KBM-7 (cell line): Measurements from ENCODE around the gene CCNJL.
A peak's percentile ranks its signal among the peaks of the same experiment; 100 is the strongest.
"Not testable (repeated sequence)": the region's sequence is repeated elsewhere in the genome, so short reads cannot be mapped to it uniquely, and the experiment has no call there.

Source experiments
- DNase-seq: peaks from one replicate; pipeline ENCODE4 v3.0.0-alpha.2; 2015
- in situ Hi-C: fragments of 300-500 bp; cut with MboI; formaldehyde crosslinking; loops from 2 replicates; pipeline ENCODE4 v1.14.3; 2020; ENCODE audit warnings: low sequenced_read_pairs, low pct_unique_long_range_greater_than_20kb, mixed read lengths

The CCNJL gene

DNA sequence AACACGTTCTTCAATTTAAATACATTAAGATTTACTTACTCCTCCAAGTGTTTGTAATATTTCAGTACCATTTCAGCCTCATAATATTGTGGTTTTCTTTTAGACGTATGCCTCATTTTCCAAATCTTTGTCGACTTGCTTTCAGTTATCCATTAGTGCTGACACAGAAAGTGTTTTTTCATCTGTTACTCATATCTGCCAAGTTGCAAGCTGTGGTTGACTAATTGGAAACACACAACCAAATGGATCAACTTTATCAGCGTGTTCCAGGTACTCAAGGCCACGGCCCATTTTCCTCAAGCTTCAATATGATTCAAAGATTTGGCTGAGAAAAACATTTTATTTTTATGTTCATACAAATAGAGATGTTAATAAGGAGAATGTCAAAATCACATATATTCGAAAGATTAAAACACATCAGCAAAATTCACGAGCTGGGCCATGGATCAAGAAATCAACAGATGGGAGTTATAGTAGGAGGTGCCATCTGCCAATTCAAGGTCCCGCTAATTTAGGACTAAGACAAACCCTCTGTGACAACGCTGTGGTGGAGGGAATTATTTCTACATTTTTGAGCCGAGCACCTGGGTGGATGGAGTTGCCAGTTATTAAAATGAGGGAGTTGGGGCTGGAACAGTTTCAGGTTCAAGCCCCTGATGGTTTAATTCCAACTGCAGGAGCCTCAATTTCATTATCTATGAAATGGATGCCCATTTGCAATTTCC lies 27.2 kb upstream of the CCNJL start:
- no peak for DNase-seq
- in situ Hi-C loops = no loop called here

DNA sequence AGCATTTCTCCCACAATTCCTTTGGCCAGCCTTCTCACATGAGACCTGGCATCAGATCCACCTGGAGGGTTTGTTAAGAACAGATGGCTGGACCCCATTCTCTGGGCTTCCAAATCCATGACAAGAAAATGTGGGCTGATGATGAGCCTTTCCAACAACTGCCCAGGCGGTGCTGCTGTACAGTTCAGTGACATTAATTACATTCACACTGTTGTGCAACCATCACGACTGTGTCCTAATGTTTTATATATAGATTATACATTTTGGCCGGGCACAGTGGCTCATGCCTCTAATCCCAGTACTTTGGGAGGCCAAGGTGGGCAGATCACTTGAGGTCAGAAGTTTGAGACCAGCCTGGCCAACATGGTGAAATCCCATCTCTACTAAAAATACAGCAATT lies 22.4 kb upstream of the CCNJL start:
- in situ Hi-C loops, DNase-seq: not testable (repeated sequence)

DNA sequence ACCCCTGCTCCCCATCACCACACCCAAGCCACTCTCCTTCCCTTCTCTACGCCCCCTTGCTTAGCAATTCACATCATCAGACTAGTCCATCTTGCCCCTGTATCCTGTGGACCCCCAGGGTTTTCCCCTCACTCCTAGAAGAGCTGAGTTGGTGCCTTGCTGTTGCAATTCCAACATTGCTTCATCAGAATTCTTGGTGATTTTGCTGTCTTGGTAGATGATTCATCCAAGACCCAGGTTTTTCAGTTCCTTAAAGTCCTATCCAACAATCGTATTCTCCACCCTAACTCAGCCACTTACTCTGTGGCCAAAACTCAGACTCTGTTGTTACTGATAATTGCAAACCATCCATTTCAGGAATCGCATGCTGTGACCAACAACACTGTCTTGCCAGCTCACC lies 21.4 kb upstream of the CCNJL start:
- in situ Hi-C loops = no loop called here
- DNase-seq = no peak

DNA sequence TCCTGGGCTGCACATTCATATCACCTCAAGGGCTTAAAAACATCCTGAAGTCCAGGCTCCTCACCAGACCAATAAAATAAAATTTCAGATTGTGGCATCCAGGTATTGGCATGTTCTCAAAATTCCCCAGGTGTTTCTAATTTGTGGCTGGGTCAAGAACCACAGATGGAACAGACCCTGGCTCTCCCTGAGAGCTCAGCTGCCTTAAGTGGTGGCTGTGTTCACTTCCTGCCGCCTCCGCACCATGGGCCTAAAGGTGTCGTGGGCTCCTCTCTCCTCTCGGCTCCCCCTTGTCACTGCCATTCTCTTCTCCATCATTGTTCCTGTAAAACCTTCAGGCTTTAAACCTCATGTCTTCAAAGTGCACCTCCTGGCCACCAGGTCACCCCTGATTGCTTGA lies 17.8 kb upstream of the CCNJL start:
- no peak for DNase-seq
- in situ Hi-C loops = no loop called here

DNA sequence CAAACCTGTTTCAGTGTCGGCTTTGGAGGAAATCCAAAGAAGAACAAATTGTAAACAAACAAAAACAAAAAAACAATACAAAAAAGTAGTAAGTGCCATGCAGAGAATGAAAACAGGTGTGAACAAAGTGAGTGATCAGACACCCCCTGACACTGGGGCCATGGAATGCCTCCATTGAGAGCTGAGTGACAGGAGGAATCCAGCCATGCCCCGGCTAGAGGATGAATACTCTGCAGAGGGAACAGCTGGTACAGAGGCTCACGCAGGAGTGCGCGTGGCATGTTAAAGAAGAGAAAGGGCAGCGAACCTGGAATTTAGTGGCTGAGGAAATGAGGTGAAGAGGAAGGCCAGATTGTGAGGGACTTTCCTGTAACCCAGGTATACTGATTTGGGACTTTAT lies 15.5 kb upstream of the CCNJL start:
- in situ Hi-C loops = no loop called here
- no peak for DNase-seq

DNA sequence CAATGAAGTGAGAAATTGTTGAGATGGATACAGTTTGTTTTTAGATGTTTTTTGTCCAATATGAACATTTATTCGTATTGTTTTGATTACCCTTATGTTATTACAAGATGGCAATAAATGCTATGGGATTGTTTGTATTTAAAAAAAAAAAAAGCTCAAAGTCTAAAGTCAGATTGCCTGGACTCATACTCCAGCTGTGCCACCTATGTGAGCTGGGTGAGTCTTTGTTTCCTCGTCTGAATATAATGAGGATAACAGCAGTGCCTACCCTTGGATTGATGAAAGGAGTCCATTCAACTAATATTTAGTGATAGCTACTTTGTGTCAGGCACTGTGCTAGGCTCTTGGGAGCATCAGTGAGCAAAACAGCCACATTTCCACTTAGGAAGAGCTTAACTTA lies 14.6 kb upstream of the CCNJL start:
- no peak for DNase-seq
- in situ Hi-C loops = no loop called here

DNA sequence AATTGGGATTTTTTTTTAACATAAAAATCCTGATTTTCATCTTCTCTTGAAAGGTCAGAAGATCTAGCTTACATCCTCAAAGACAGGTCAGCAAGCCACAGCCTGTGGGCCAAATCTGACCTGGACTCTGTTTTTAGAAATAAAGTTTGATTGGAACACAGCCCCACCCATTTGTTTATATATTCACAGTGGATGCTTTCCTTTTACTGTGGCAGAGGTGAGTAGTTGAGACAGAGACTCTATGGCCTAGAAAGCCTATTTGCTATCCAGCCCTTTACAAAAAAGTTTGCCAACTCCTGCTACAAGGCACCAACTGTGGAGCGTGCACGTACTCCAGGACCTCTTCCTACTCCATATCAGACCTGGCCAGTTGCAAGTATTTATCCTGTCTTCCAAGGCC lies 13.4 kb upstream of the CCNJL start:
- in situ Hi-C loops = no loop called here
- no peak for DNase-seq

DNA sequence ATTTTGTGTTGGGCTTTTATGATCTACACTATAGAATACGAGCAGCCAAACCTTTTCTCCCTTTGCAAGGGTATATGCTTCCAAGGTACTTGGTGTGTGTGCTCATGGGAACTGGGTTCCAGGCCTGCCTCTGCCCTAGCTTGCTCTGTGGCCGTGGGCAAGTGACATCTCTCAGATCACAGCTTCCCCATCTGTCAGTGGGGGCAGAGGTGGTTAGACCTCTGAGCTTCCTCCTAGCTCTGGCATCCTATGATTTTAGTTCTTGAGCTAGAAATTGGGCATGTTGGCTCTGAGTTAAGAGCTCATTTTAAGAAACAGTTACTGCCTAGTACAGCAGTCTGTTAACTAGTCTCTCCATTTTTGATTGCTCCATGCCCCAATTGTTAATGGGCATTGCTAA lies 12.5 kb upstream of the CCNJL start:
- in situ Hi-C loops = no loop called here
- peak; percentile 37 for DNase-seq

DNA sequence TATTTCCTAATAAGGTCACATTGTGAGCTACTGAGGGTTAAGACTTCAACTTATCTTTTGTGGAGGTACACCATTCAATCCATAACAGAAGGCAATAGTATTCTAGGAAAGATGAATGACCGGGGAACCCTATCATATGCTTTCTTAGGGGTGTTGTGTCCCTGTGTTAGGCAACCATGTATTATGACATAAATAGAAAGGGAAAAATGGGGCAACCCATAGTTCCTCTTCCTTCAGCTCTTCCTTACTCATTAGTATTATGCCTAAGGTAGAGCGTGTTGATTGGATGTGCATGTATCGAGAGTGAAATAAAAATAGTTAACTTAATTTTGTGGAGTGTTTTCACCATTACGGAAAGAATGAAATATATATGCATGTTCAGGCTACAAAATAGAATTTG lies 6.0 kb upstream of the CCNJL start:
- no peak for DNase-seq
- in situ Hi-C loops = no loop called here

DNA sequence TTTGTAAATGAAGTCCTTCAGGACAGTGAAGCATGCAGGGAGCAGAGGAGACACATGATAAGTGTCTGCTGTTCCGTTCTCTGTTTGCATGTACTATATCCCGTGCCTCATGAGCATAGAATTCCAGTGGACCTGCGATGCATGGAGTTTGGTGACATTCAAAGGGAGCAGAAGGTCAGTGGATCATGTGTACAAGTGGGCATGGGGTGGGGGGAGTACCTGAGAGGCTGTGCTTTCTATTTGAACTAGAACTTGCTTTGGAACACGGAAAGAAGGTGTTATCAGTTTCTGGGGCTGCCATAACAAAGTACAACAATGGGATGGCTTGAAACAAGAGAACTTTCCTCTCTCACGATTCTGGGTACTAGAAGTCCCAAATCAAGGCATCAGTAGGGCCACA lies 5.1 kb upstream of the CCNJL start:
- DNase-seq = no peak
- in situ Hi-C loops = no loop called here

DNA sequence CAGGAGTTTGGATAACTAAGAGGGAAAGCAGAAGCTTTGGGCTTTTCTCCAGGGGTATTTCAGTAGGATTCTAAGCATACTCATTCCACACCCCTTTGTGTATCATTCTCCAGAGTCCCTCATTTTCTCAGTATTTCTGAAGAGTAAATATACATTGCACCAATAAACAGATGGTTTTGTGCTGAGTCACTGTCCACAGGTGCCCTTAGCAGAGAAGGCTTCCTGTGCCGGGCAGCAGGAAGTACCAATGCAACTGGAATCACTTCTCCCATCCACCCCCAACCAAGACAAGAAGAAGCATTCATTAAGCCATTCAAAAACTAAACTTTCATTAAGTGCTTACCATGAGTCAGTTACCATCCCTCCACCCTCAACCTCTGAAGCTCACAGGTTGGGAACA lies 3.6 kb upstream of the CCNJL start:
- no peak for DNase-seq
- in situ Hi-C loops = no loop called here

DNA sequence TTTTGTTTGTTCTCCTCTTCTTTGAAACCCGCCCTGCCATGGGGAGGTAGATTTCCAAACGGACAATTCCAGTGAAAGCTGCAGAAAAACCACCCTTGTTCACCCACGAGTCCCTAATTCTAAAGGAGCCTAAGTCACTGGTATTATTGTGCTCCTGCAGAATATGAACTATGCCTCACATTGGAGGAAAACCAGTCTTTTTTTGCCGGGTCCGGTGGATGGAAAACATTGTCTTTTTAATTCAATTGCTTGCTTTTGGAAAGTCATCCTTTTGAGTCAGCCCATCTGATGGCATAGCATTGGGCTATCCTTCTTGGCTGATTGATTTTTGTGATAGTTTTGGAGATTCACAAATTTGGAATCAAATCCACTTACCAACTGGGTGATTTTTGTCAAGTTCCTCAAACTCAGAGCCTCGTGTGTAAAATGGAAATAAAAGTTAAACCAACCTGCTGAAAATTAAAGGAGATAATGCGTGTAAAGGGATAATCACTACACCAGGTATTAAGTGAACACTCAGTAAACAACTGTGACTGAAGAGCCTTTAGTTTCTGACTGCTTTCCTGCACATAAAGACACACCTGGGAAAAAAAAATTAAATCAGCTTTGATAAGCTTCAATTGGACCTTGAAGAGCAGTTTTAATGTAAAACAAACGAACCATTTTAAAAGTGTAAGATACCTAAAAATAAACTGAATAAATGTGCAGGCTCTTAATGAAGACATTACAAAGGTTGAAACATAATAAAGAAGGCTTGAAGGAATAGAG lies 780 bp upstream of the CCNJL start:
- DNase-seq = no peak
- in situ Hi-C loops = no loop called here

DNA sequence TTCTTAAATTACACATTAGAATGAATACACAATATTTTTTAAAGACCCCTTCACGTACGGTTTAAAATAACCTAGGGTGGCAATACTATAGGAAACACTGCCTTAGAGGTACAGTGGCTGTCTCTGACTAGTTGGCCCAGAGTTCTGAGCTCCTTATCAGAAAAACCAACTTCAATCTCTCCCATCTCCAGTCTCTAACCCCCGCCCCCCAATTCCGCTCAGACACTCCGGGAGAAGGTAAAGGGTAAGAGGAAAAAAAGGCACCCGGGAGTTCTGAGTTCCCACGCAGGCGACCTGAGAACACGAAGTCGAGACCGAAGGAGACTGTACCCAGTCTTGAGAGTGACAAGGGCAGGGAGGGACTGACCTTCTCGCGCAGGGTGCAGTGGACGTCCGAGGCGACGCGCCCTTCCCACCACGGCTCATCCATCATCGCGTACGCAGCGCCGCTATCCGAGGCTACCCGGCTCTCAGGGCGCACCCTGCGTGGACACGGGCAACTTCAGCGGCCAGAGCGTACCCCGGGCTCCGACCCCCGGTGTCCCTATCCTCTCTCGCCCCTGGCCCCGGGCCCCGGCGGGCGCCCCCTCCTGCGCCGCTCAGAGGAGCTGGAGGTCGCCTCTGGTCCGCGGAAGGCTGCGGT lies 752 bp downstream of the CCNJL start:
- in situ Hi-C loops = no loop called here
- DNase-seq = peak; percentile 4

DNA sequence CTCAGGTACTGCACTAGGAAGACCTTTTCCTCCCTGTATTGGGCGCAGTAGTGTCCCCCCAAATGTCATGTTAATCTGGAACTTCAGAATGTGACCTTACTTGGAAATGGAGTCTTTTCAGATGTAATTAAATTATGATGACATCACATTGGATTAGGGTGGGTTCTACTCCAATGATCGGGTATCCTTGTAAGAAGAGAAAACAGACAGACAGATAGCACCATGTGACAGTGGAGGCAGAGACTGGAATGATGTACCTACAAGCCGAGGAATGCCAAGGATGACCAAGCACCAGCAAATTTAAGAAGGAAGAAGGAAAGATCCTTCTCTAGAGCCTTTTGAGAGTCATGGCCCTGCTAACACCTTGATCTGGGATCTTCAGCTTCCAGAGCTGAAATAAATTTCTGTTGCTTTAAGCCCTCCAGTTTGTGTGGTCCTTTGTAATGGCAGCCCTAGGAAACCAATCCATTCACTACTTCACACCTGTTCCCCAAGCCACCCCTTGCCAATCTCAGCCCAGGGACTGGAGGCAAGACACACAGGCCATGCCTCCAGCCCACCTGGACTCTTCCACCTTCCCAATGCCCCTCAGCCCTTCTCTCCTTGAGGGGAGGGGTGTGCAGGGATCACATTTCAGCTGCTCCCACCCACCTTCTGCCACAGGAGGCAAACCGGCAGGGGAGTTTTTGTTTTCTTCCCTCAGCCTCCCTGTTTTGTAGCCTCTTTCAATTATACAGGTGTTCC lies 1.6 kb downstream of the CCNJL start:
- in situ Hi-C loops = no loop called here
- no peak for DNase-seq

DNA sequence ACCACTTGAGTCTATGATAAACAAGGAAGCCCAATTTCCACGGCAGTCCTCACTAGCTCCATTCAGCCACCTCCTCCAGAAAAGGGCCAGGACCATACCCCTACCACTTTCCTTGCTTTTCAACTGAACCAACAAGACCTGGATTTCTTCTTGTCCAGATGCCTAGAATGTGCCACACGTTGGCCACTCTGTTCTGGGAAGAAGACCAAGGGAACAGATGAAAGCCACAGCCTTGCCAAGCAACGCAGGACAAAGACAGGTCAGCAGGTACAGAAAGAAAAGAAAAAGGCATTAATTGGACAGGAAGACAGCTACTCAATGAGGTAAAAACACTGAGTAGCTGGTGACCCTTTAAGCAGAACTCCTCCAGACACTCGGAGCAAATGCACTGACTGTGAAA lies 2.2 kb downstream of the CCNJL start:
- in situ Hi-C loops = no loop called here
- no peak for DNase-seq

DNA sequence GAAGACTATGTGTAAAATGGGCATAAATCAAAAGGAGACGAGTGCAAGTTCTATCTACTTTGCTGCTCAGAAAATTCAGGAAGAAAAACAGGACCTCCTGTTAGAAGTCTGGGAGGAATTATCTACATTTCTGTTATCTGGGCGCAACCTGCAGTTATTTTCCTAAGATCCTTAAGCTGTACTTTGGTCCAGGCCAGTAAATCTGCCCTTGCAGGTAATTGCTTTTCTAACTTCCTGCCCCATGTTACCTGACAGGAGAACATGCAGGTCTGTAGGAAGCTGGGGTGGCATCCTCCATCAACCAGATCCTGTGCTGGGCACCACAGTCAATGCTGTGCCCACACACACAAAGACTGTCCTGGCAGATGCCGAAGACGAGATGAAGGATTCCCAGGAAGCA lies 5.7 kb downstream of the CCNJL start:
- DNase-seq = no peak
- in situ Hi-C loops = no loop called here

DNA sequence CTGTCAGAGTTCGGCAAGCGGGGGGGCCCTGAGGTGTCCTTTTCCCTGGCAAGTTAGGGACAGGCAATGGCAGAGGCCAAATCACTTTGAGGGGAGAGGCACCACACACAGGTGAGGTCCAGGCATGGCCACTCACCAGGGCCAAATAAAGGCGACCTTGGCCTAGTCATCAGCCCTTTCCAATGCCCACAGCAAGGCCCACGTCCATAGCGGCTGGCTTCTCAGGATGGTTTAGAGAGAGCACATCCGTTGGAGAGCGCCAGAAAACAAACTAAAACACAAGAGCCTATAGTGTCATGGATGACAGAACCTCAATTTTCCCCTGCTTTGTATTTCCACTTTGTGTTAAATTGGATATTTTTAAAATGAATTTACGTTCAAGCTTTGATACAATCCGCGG lies 7.0 kb downstream of the CCNJL start:
- in situ Hi-C loops = no loop called here
- DNase-seq = no peak

DNA sequence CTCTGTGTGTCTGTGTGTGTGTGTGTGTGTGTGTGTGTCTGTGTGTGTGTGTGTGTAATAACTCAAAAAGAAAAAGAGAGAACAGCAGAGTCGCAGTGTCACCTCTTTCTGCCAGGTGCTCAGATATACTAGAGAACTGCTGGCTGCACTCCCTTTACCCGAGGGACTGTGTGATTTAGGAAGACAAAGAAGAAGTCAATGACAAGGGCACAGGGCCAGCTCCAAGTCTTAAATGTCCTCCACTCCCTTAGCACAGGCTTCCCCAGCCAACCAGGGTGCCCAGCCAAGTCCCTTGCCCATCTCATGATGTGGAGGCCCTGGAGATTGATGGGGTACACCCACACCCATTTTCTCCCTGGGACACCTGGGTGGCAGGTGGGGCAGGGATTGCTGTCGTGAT lies 8.7 kb downstream of the CCNJL start:
- no peak for DNase-seq
- in situ Hi-C loops = no loop called here

DNA sequence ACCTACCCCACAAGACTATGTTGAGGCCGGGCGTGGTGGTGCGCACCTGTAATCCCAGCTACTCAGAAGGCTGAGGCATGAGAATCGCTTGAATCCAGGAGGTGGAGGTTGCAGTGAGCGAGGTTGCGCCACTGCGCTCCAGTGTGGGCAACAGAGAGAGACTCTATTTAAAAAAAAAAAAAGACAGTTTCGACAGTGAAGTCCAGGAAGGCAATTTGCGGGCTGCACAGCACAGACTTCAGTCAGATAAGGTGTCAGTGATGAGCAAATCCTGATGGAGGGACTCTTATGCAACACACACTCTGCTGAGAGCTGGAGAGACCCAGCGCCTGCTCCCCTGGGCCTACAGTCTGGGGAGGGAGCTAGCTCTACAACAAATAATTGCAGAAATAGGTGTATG lies 14.2 kb downstream of the CCNJL start:
- in situ Hi-C loops = no loop called here
- no peak for DNase-seq

DNA sequence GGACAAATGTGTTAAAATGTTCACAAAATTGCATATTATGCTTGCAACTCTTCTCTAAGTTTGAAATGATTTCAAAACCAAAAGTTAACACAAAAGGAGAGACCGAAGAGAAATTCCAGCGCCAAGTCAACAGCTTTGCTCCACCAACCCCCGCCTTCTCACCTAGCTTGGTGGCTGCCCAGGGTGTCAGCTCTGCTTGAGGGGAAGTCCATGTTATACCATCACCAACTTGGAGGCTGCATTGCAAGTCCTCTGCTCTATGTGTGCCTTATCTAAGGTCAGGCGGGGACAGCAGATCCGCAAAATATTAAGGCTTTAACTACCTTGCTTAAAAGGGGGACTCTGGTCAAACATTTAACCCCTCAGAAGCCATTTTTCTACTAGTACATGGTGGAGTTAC lies 14.6 kb downstream of the CCNJL start:
- in situ Hi-C loops = no loop called here
- DNase-seq = no peak
